ENCODE measurements around the gene RMI2. TPM values are rescaled to one million over a fixed set of nuclear protein-coding genes. Genes with fewer than 3 reads are reported as not detected.

RMI2 gene
- total RNA-seq, 5 donors from 2014 or later (not counting 1 experiment from before 2014, with no cell fraction given): 1.8 to 6.3 (median 4.2) TPM

DNA sequence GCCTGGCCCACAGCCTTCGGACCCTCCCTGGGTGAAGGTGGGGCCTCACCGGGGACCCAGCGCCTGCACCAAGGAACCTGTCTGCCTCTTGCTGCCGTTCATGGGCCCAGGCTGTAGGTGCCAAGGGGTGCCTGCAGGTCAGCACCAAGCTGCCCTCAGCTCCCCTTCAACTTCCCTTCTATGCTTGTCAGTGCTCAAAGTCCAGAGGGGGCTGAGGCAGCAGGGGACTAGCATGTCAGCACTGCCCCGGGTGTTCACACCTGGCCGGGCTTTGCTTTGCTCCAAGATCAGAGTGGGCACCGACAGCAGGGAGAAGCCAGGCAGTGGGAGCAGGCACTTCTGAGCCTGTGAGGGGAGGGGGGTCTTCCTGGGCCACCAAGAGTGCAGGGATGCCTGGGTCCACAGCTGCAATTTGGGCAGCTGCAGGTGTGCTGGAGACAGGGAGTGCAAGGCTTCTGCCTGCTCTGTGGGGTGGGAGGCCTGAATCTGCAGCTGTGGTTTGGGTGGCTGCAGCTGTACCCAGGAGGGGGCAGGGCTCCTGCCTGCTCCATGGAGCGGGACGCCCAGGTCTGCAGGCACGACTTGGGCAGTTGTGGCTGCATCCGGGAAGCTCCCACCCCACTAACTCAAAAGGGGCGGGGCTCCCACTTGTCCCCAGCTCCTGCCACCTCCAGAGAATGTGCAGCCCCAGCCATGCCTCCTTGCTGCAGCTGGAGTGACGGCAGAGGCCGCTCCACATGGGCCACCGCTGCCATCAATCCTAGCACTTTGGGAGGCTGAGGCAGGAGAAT is 36.6 kb upstream of the RMI2 start:
- DNase-seq (peak in 1 of 35 experiments; percentile 22), ATAC-seq (replicated peaks in 1 of 4) (no peak)
- Histone ChIP-seq H3K4me3 (ENCODE audit: control insufficient read depth in 1 of 2, extremely low read depth in 1 of 2, low read length in 1 of 2) (no peak overlapping the region), H3K36me3 (ENCODE audit: control insufficient read depth in 2 of 2, extremely low read depth in 1 of 2, insufficient read depth in 1 of 2, low read length in 1 of 2) (no peaks in the 10 kb centered on the region), H3K4me1 (ENCODE audit: control insufficient read depth in 1 of 2, extremely low read depth in 1 of 2, insufficient read depth in 2 of 2, low read length in 2 of 2) (peaks cover 17 to 50% of the 10 kb centered on the region in 2 experiments), H3K27me3 (replicated peaks in 1 of 2; ENCODE audit: control insufficient read depth in 2 of 2, extremely low read depth in 1 of 2, insufficient read depth in 2 of 2, low read length in 1 of 2) (peaks cover 0 to 4% of the 10 kb centered on the region in 2 experiments), H3K9me3 (no peaks in the 10 kb centered on the region), H3K27ac (ENCODE audit: low read length) (no peak overlapping the region)
- ChIA-PET CTCF (interaction anchor here in 1 of 2 donors (0.7 kb wide), 1 partner anchor 49 kb away, joined by 3 read pairs; no protein-coding TSS in a partner anchor), POLR2A (no interaction called here)
- peaks cover 34 to 48% (median 43%) of the 10 kb centered on the region in 3 donors for H3K4me1 Mint-ChIP-seq
- no peaks in the 10 kb centered on the region for H3K36me3 Mint-ChIP-seq
- H3K9me3 Mint-ChIP-seq: no peaks in the 10 kb centered on the region
- no peak overlapping the region for H3K27ac Mint-ChIP-seq
- peak overlapping the region in 1 of 3 donors; percentile 54 for H3K4me3 Mint-ChIP-seq
- WGBS (ENCODE audit: insufficient coverage): 74% methylated on average over 14 of the region's 15 CpGs
- no peaks in the 10 kb centered on the region for H3K27me3 Mint-ChIP-seq

- Mint-ChIP-seq H3K4me1 (peaks cover 34 to 52% (median 46%) of the 10 kb centered on the region in 3 donors), H3K27ac (peak overlapping the region; percentile 40 to 92), H3K36me3 (no peaks in the 10 kb centered on the region), H3K9me3 (no peaks in the 10 kb centered on the region), H3K4me3 (peak overlapping the region in 1 of 3 donors; percentile 54), H3K27me3 (no peaks in the 10 kb centered on the region)
- ATAC-seq (replicated peaks in 1 of 4) (no peak), DNase-seq (no peak)
- Histone ChIP-seq H3K4me3 (ENCODE audit: control insufficient read depth in 1 of 2, extremely low read depth in 1 of 2, low read length in 1 of 2) (no peak overlapping the region), H3K36me3 (ENCODE audit: control insufficient read depth in 2 of 2, extremely low read depth in 1 of 2, insufficient read depth in 1 of 2, low read length in 1 of 2) (no peaks in the 10 kb centered on the region), H3K9me3 (no peaks in the 10 kb centered on the region), H3K4me1 (ENCODE audit: control insufficient read depth in 1 of 2, extremely low read depth in 1 of 2, insufficient read depth in 2 of 2, low read length in 2 of 2) (peaks cover 17 to 50% of the 10 kb centered on the region in 2 experiments), H3K27me3 (replicated peaks in 1 of 2; ENCODE audit: control insufficient read depth in 2 of 2, extremely low read depth in 1 of 2, insufficient read depth in 2 of 2, low read length in 1 of 2) (peaks cover 0 to 3% of the 10 kb centered on the region in 2 experiments), H3K27ac (ENCODE audit: low read length) (no peak overlapping the region)
- 92% methylated on average over 6 of the region's 9 CpGs for whole genome bisulfite sequencing (ENCODE audit: insufficient coverage)
- POLR2A ChIA-PET: interaction anchor here in 1 of 2 donors (0.6 kb wide), 2 partner anchors 25 to 68 kb away, joined by 3 to 8 read pairs; no protein-coding TSS in a partner anchor
- CTCF ChIA-PET: no interaction called here
Observed at GRCh38 chr16:11309895-11310633, 35.2 kb upstream of the RMI2 start.

DNA sequence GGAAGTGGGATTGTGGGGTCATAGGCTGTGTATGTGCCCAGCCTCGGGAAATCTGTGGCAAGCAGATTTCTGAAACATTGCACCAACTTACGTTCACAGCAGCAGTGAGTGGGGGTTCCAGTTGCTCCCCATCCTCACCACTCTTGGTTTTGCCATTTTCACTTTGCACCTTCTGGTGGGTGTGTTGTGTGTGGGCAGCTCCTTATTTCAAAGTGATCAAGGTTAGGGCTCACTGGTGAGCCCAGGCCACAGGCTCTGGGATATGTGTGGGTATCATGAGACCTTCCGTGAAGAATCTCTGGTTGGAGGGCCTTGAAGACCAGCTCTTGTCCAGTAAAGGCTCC is 34.7 kb upstream of the RMI2 start:
- CTCF ChIA-PET: no interaction called here
- Mint-ChIP-seq H3K4me1 (peaks cover 34 to 52% (median 46%) of the 10 kb centered on the region in 3 donors), H3K27ac (peak overlapping the region; percentile 88 to 92), H3K4me3 (peak overlapping the region in 1 of 3 donors; percentile 51), H3K9me3 (no peaks in the 10 kb centered on the region), H3K27me3 (no peaks in the 10 kb centered on the region), H3K36me3 (no peaks in the 10 kb centered on the region)
- no peak overlapping the region for H3K4me3 ChIP-seq (ENCODE audit: control insufficient read depth in 1 of 2, extremely low read depth in 1 of 2, low read length in 1 of 2)
- H3K9me3 ChIP-seq: no peaks in the 10 kb centered on the region
- DNase-seq (no peak), ATAC-seq (replicated peaks in 1 of 4) (no peak)
- peaks cover 17 to 50% of the 10 kb centered on the region in 2 experiments for H3K4me1 ChIP-seq (ENCODE audit: control insufficient read depth in 1 of 2, extremely low read depth in 1 of 2, insufficient read depth in 2 of 2, low read length in 2 of 2)
- WGBS (ENCODE audit: insufficient coverage): 67% methylated on average over 1 of the region's 3 CpGs
- POLR2A ChIA-PET: interaction anchor here (0.5 to 0.6 kb wide), 2 partner anchors 59 to 68 kb away, joined by 4 to 8 read pairs; no protein-coding TSS in a partner anchor
- peaks cover 0 to 2% of the 10 kb centered on the region in 2 experiments for H3K27me3 ChIP-seq (replicated peaks in 1 of 2; ENCODE audit: control insufficient read depth in 2 of 2, extremely low read depth in 1 of 2, insufficient read depth in 2 of 2, low read length in 1 of 2)
- H3K36me3 ChIP-seq (ENCODE audit: control insufficient read depth in 2 of 2, extremely low read depth in 1 of 2, insufficient read depth in 1 of 2, low read length in 1 of 2): no peaks in the 10 kb centered on the region
- peak overlapping the region; percentile 18 for H3K27ac ChIP-seq (ENCODE audit: low read length)

DNA sequence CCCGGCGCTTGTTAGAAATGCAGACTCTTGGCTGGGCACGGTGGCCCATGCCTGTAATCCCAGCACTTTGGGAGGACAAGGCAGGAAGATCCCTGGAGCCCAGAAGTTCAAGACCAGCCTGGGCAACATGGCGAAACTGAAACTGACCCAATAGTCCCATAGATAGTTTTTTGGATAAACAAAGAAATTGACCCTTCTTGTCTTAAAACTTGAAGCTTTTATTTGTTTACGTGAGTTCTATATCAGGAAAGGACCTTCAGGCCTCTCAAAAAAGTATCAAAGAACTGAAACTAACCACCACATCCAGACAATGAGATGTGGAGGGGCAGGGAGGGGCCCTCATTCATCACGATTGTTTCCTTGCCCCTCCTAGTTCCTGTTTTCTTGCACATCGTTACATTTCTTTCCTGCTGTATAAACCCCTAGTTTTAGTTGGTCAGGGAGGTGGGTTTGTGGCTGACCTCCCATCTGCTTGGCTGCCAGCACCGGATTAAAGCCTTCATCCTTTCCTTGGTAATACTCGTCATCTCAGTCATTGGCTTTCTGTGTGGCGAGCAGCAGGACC is 34.2 kb upstream of the RMI2 start:
- H3K4me3 ChIP-seq (ENCODE audit: control insufficient read depth in 1 of 2, extremely low read depth in 1 of 2, low read length in 1 of 2): no peak overlapping the region
- peaks cover 17 to 50% of the 10 kb centered on the region in 2 experiments for H3K4me1 ChIP-seq (ENCODE audit: control insufficient read depth in 1 of 2, extremely low read depth in 1 of 2, insufficient read depth in 2 of 2, low read length in 2 of 2)
- 94% methylated on average over 3 of the region's 10 CpGs for WGBS (ENCODE audit: insufficient coverage)

DNA sequence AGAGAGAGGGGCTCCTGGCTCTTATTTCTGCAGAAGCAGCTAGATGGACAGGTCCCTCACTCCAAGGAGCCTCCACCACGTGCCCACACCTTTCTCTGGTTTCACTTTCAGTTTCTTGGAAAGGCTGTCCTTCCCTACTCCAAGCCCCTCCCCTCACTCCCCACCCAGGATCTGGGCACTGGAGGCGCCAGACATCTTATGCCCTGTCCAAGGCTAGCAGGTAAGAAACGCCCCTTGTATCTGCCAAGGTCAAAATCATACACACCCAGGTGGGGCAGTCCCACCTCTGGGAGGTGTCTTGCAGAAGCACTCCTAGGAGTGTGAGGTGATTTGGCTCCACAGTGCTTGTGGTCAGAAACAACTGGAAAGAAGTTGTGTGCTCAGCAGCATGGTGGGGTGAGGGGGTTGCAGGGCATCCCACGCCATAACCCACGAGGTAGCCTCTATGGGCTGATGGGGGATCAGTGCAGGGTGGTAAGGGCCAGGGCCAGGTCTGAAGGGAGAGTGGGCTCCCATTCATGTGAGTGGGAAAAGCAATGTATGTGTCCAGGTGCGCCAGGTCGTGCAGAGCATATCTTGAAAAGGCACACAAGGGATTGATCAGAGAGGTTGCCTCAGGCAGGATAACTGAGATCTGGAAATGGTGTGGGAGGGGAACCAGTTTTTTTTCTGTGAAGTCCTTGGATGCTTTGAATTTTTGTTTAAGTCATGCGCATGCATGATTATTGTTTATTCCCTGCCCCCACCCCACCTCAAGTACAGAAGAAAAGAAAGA is 32.4 kb upstream of the RMI2 start:
- peak in 3 of 4 experiments; percentile 12 to 37 (median 33) for ATAC-seq (replicated peaks in 1 of 4)
- Mint-ChIP-seq H3K27me3 (no peaks in the 10 kb centered on the region), H3K4me3 (peak overlapping the region in 2 of 3 donors; percentile 18 to 22), H3K9me3 (no peaks in the 10 kb centered on the region), H3K36me3 (no peaks in the 10 kb centered on the region), H3K27ac (peak overlapping the region; percentile 27 to 72), H3K4me1 (peaks cover 34 to 49% (median 44%) of the 10 kb centered on the region in 3 donors)
- ChIA-PET POLR2A (no interaction called here), CTCF (no interaction called here)
- Histone ChIP-seq H3K27ac (ENCODE audit: low read length) (no peak overlapping the region), H3K9me3 (no peaks in the 10 kb centered on the region), H3K4me1 (ENCODE audit: control insufficient read depth in 1 of 2, extremely low read depth in 1 of 2, insufficient read depth in 2 of 2, low read length in 2 of 2) (peaks cover 17 to 50% of the 10 kb centered on the region in 2 experiments), H3K4me3 (ENCODE audit: control insufficient read depth in 1 of 2, extremely low read depth in 1 of 2, low read length in 1 of 2) (no peak overlapping the region), H3K27me3 (replicated peaks in 1 of 2; ENCODE audit: control insufficient read depth in 2 of 2, extremely low read depth in 1 of 2, insufficient read depth in 2 of 2, low read length in 1 of 2) (peaks cover 0 to 2% of the 10 kb centered on the region in 2 experiments), H3K36me3 (ENCODE audit: control insufficient read depth in 2 of 2, extremely low read depth in 1 of 2, insufficient read depth in 1 of 2, low read length in 1 of 2) (no peaks in the 10 kb centered on the region)
- DNase-seq: peak in 1 of 35 experiments; percentile 41
- WGBS (ENCODE audit: insufficient coverage): 53% methylated on average over 4 of the region's 8 CpGs

More for the DNA sequence above, 34.2 kb upstream of the RMI2 start:
- H3K36me3 ChIP-seq (ENCODE audit: control insufficient read depth in 2 of 2, extremely low read depth in 1 of 2, insufficient read depth in 1 of 2, low read length in 1 of 2): no peaks in the 10 kb centered on the region
- Mint-ChIP-seq H3K9me3 (no peaks in the 10 kb centered on the region), H3K27ac (peak overlapping the region; percentile 88 to 92), H3K4me1 (peaks cover 34 to 52% (median 46%) of the 10 kb centered on the region in 3 donors), H3K36me3 (no peaks in the 10 kb centered on the region), H3K27me3 (no peaks in the 10 kb centered on the region), H3K4me3 (peak overlapping the region; percentile 51 to 64 (median 53))
- POLR2A ChIA-PET: interaction anchor here (0.5 to 1.5 kb wide), 3 partner anchors 55 to 67 kb away, joined by 4 to 9 read pairs (median 8); partner anchors contain the start of gene SOCS1 (in 1 of the 2)
- ATAC-seq (replicated peaks in 1 of 4) (peak; percentile 79 to 88 (median 84)), DNase-seq (peak in 33 of 35 experiments; percentile 15 to 67 (median 41))
- H3K9me3 ChIP-seq: no peaks in the 10 kb centered on the region
- CTCF ChIA-PET: no interaction called here
- peak overlapping the region; percentile 18 for H3K27ac ChIP-seq (ENCODE audit: low read length)
- peaks cover 0 to 2% of the 10 kb centered on the region in 2 experiments for H3K27me3 ChIP-seq (replicated peaks in 1 of 2; ENCODE audit: control insufficient read depth in 2 of 2, extremely low read depth in 1 of 2, insufficient read depth in 2 of 2, low read length in 1 of 2)

Data from T-cell (primary cell).